Thyroid gland (tissue), 4 donors: ENCODE measurements around the gene GRHL1. TPM values are rescaled to one million over a fixed set of nuclear protein-coding genes. Genes with fewer than 3 reads are reported as not detected.

Source experiments
- DNase-seq, 2 donors: peaks; one replicate each; pipeline ENCODE4 v3.0.0-alpha.2; 2019
- H3K27ac ChIP-seq, 3 donors: fragments of 200-600 bp; sonication (generic); 1 replicate in 2 of 3; 2 replicates in 1 of 3; pipeline ENCODE4 v1.5.1; 2016 to 2019; ENCODE audit warnings: mild to moderate bottlenecking in 1 of 3, moderate library complexity in 1 of 3
- H3K27me3 ChIP-seq: fragments of 200-600 bp; sonication (generic); one replicate; pipeline ENCODE4 v1.5.1; 2019
- H3K36me3 ChIP-seq, 2 donors: fragments of 200-600 bp; sonication (generic); one replicate each; pipeline ENCODE4 v1.5.1; 2016 to 2019
- H3K4me1 ChIP-seq, 2 donors: fragments of 200-600 bp; sonication (generic); one replicate each; pipeline ENCODE4 v1.5.1; 2017 to 2019
- H3K4me3 ChIP-seq, 3 donors: fragments of 200-600 bp; sonication (generic); replicated peaks in 1 of 3; 1 replicate in 2 of 3; 2 replicates in 1 of 3; pipeline ENCODE4 v1.5.1; 2016; ENCODE audit warnings: mild to moderate bottlenecking in 1 of 3
- H3K9me3 ChIP-seq: fragments of 200-600 bp; sonication (generic); one replicate; pipeline ENCODE4 v1.5.1; 2017
- POLR2A ChIP-seq, 2 donors: fragments of 450-650 bp; IDR thresholded peaks; one replicate each; pipeline ENCODE4 v1.6.1; 2017; ENCODE audit warnings: antibody characterized with exemption in 2 of 2, mild to moderate bottlenecking in 2 of 2, moderate library complexity in 1 of 2
- WGBS, 2 donors: methylation state at CpG; one replicate each; pipeline ENCODE4 v1.1.5; 2017; 5-methylcytosine and 5-hydroxymethylcytosine counted together
- intact Hi-C: fragments of 100-400 bp; cut with DNase I; formaldehyde crosslinking; loops from one replicate; pipeline ENCODE4 v1.15.1; 2023
- total RNA-seq, 4 donors: library from RNA; depleted of rRNA; stranded (reverse); fragments of >200 nt; gene quantifications; one replicate each; pipeline ENCODE4 v1.2.3, GENCODE V29; 2016
- TF ChIP-seq, protein P1 (sequence below), 6 experiments: fragments of 200-600 bp in 3 of 6; fragments of 450-650 bp in 3 of 6; sonication (generic) in 3 of 6; IDR thresholded peaks; one replicate each; pipeline ENCODE4 v1.5.1; 2016 to 2019; ENCODE audit warnings: antibody characterized with exemption in 6 of 6, mild to moderate bottlenecking in 2 of 6, inconsistent platforms in 1 of 6, moderate library complexity in 1 of 6

The GRHL1 gene
- total RNA-seq, 4 donors from 2014 or later, result 6.2 to 12.1 (median 8.2) TPM

DNA sequence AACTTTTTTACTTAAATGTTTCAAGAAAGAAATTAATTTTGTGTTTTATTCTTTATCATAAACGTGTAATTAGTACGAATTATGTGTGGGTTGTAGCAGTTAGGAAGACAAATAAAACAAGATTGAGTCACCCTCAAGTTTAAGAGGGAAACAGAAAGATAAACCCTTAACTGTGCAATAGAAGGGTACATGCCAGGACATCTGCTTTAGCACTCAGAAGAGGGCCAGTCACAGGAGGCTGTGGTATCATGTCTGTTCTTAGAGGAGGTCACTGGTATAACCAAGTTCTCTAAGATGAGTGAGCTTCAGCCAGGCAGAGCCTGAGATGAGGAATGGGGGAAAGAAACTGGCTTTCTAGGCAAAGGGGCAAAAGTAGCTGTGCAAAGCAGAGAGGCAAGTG, 42.4 kb upstream of the GRHL1 start:
- WGBS, 2 donors, result 87 to 93% methylated on average over 2 of the region's 2 CpGs
- DNase-seq, result no peak
- no peaks in the 10 kb centered on the region for H3K4me1 ChIP-seq
- H3K27ac ChIP-seq, result no peak overlapping the region
- no peaks in the 10 kb centered on the region for H3K27me3 ChIP-seq
- peaks cover 2 to 15% of the 10 kb centered on the region in 2 donors for H3K36me3 ChIP-seq
- TF ChIP-seq, protein P1, sequence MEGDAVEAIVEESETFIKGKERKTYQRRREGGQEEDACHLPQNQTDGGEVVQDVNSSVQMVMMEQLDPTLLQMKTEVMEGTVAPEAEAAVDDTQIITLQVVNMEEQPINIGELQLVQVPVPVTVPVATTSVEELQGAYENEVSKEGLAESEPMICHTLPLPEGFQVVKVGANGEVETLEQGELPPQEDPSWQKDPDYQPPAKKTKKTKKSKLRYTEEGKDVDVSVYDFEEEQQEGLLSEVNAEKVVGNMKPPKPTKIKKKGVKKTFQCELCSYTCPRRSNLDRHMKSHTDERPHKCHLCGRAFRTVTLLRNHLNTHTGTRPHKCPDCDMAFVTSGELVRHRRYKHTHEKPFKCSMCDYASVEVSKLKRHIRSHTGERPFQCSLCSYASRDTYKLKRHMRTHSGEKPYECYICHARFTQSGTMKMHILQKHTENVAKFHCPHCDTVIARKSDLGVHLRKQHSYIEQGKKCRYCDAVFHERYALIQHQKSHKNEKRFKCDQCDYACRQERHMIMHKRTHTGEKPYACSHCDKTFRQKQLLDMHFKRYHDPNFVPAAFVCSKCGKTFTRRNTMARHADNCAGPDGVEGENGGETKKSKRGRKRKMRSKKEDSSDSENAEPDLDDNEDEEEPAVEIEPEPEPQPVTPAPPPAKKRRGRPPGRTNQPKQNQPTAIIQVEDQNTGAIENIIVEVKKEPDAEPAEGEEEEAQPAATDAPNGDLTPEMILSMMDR (IDR thresholded peaks at IDR 0.05), result no peak
- TF ChIP-seq POLR2A (IDR thresholded peaks at IDR 0.05), result no peak
- H3K9me3 ChIP-seq, result no peaks in the 10 kb centered on the region
- intact Hi-C loops, result no loop called here
- no peak overlapping the region for H3K4me3 ChIP-seq

DNA sequence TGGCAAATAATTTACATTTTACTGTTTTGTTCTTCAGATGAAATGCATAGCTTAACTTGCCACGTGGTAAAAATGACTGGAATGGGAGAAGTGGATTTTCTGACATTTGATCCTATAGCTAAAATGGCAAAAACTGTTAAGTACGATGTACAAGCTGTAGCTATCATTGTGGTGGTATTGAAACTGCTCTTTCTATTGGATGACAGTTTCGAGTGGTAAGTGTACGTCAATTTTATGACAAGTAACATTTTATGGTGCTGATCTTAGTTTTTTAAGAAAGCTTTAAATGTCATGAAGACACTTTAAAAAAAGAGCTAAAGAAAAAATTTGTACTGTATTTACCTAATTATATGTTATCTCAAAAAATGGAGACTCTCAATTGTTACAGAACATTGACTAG, 40.8 kb upstream of the GRHL1 start:
- no peaks in the 10 kb centered on the region for H3K9me3 ChIP-seq
- H3K27ac ChIP-seq, result no peak overlapping the region
- WGBS, 2 donors, result 77 to 95% methylated on average over 4 of the region's 4 CpGs
- H3K27me3 ChIP-seq, result no peaks in the 10 kb centered on the region
- H3K4me3 ChIP-seq, result no peak overlapping the region
- H3K36me3 ChIP-seq, result peaks cover 2 to 15% of the 10 kb centered on the region in 2 donors
- H3K4me1 ChIP-seq, result no peaks in the 10 kb centered on the region
- intact Hi-C loops, result no loop called here
- no peak for DNase-seq
- no peak for TF ChIP-seq POLR2A (IDR thresholded peaks at IDR 0.05)
- TF ChIP-seq, protein P1 (IDR thresholded peaks at IDR 0.05), result no peak

DNA sequence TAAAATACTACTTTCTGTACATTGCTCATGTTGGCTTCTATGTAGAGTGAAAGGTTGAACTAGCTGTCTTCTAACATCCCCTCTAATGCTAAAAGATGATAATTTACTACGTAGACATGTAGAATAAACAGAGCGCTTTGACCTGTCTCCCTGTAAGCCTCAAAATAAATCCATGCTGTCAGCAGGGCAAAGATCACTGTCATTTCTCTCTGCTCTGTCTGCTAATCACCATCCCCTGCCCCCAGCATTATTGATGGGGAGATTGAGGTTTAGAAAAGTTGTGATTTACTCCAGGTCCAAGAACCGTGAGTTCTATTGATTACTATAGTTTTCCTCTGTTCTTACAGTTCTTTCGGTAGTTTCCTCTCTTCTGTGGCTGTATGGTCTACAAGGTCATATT, 39.0 kb upstream of the GRHL1 start:
- peaks cover 2 to 15% of the 10 kb centered on the region in 2 donors for H3K36me3 ChIP-seq
- no peak overlapping the region for H3K27ac ChIP-seq
- TF ChIP-seq, protein P1 (IDR thresholded peaks at IDR 0.05), result no peak
- no peak for TF ChIP-seq POLR2A (IDR thresholded peaks at IDR 0.05)
- intact Hi-C loops, result no loop called here
- 95 to 96% methylated on average over 4 of the region's 4 CpGs for WGBS, 2 donors
- no peaks in the 10 kb centered on the region for H3K27me3 ChIP-seq
- H3K4me3 ChIP-seq, result no peak overlapping the region
- no peak for DNase-seq
- no peaks in the 10 kb centered on the region for H3K4me1 ChIP-seq
- no peaks in the 10 kb centered on the region for H3K9me3 ChIP-seq

- 90 to 95% methylated on average over 9 of the region's 9 CpGs for WGBS, 2 donors
- intact Hi-C loops, result no loop called here
- Histone ChIP-seq H3K27ac (no peak overlapping the region), H3K4me3 (no peak overlapping the region), H3K27me3 (no peaks in the 10 kb centered on the region), H3K4me1 (no peaks in the 10 kb centered on the region), H3K9me3 (no peaks in the 10 kb centered on the region), H3K36me3 (peaks cover 2 to 15% of the 10 kb centered on the region in 2 donors)
- TF ChIP-seq, protein P1 (IDR thresholded peaks at IDR 0.05), result no peak
- TF ChIP-seq POLR2A (IDR thresholded peaks at IDR 0.05), result no peak
- no peak for DNase-seq
Observed at GRCh38 chr2:9914384-9915065, 37.0 kb upstream of the GRHL1 start.

DNA sequence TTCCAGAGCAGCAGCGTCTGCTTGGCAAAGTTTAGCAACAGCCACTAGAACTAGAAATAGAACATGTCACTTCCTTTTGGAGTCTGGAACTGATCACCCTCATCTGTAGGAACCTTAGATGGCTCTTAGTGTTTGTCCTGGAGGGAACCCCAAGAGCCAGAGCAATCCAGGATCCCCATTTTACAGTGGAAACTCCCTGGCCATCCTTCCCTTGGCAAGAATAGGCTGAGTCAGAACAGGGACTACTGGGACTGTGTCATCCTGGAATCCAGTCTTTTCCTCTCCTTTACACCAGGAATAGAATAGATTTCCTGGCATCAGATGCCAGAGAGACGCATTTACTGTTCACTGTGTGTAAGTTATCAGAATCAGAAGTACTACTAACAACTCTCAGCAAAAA, 33.2 kb upstream of the GRHL1 start:
- DNase-seq, result no peak
- H3K4me1 ChIP-seq, result no peaks in the 10 kb centered on the region
- no peak overlapping the region for H3K4me3 ChIP-seq
- no peak for TF ChIP-seq POLR2A (IDR thresholded peaks at IDR 0.05)
- TF ChIP-seq, protein P1 (IDR thresholded peaks at IDR 0.05), result no peak
- peaks cover 1 to 4% of the 10 kb centered on the region in 2 donors for H3K36me3 ChIP-seq
- WGBS, 2 donors, result 44 to 65% methylated on average over 2 of the region's 2 CpGs
- H3K27ac ChIP-seq, result no peak overlapping the region
- H3K9me3 ChIP-seq, result no peaks in the 10 kb centered on the region
- H3K27me3 ChIP-seq, result no peaks in the 10 kb centered on the region
- intact Hi-C loops, result no loop called here
